ENCODE data around the gene MALAT1.

DNA sequence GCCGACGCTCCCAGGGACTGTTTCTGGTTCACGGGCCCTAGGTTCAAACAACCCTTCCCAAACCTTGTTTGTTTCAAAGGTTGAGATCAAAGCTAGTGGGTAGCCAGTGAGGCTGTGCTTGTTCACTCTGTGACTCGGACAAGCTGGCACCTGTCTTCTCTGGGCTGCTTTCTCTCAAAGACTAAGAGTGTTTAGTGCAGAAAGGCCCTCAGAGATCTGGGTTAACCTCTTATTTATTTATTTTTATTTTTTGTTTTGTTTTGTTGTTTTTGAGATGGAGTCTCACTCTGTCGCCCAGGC lies 13.0 kb upstream of the MALAT1 start:
- TF ChIP-seq, protein P1, sequence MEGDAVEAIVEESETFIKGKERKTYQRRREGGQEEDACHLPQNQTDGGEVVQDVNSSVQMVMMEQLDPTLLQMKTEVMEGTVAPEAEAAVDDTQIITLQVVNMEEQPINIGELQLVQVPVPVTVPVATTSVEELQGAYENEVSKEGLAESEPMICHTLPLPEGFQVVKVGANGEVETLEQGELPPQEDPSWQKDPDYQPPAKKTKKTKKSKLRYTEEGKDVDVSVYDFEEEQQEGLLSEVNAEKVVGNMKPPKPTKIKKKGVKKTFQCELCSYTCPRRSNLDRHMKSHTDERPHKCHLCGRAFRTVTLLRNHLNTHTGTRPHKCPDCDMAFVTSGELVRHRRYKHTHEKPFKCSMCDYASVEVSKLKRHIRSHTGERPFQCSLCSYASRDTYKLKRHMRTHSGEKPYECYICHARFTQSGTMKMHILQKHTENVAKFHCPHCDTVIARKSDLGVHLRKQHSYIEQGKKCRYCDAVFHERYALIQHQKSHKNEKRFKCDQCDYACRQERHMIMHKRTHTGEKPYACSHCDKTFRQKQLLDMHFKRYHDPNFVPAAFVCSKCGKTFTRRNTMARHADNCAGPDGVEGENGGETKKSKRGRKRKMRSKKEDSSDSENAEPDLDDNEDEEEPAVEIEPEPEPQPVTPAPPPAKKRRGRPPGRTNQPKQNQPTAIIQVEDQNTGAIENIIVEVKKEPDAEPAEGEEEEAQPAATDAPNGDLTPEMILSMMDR (IDR thresholded peaks at IDR 0.05; ENCODE audit: low read length): no peak
- no peak for TF ChIP-seq EZH2 (optimal IDR thresholded peaks at IDR 0.05; ENCODE audit: low read depth, low read length)

Measured in MM.1S (cell line).